Activated gamma-delta T cell treated with anti-CD3 and anti-CD28 coated beads, Interleukin-2, amount 50 U/mL, for 16 hours (primary cell): Measurements from ENCODE around the gene TEX54.
"Not testable (repeated sequence)": the region's sequence is repeated elsewhere in the genome, so short reads cannot be mapped to it uniquely, and the experiment has no call there.

Experiments used
- DNase-seq: peaks from one replicate; pipeline ENCODE4 v3.0.0-alpha.2; 2020; ENCODE audit warnings: low read depth

Gene TEX54

DNA sequence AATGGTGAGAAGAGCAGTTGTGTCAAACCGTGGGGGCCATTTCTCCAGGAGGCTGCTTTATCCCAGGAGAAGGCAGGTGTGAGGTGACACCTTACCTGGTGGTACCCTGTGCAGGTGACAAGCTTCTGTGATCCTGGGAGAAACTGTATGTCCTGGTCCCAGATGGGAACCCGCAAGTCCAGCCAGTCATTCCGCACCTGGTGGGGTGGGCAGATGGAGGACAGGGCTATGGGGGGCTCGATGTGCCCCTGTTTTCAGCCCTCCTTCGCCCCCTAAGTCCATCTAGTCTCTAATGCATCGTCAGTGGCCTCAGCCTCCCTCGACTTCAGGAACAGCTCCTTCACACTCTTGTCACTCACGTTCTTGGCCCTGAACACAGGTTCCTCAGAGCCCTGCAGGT, 2.7 kb upstream of the TEX54 start:
- no peak for DNase-seq

DNA sequence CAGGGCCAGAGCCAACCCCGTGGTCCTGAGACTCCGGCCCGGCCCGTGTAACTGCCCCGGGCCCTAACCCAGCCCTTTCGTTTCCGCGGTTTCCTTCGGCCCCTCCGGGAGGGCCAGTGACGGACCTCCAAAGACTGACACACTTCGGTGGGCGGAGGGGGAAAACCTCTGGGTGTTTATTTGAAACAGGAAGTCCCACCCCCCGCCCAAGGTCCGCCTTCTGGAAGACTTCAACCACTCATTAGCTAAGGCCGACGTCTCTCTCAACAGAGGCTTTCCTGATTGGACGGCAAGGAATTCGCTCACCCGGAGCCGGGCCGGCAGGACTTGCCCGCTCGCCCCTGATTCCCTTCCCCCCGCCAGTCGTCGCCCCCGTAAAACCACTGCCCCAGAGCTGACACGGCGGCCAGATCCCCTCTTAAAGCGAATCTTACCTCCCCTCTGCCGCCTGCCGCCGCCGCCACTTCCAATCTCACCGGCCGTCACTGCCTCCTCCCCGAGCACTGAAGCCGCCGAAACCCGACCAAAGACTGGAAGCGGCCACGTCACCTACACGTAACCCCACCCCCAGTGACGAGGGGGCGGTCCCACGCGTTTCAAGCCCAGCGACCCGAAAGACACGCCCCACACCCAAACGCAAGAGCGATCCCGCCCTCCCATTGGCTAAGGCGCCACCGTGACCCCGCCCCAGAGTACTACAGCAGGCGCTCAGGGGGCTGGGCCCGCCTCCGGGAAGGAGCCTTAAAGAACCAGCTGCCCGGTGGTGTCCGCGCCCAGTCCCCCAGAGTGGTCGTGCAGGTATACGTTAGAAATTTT, 913 bp downstream of the TEX54 start, which contains the start of gene STX5:
Gene STX5 (minus strand): TSS at position 532 of the 816 bp plus-strand sequence. CDS start 808 bp downstream, outside the sequence.
- peak; percentile 100 for DNase-seq

DNA sequence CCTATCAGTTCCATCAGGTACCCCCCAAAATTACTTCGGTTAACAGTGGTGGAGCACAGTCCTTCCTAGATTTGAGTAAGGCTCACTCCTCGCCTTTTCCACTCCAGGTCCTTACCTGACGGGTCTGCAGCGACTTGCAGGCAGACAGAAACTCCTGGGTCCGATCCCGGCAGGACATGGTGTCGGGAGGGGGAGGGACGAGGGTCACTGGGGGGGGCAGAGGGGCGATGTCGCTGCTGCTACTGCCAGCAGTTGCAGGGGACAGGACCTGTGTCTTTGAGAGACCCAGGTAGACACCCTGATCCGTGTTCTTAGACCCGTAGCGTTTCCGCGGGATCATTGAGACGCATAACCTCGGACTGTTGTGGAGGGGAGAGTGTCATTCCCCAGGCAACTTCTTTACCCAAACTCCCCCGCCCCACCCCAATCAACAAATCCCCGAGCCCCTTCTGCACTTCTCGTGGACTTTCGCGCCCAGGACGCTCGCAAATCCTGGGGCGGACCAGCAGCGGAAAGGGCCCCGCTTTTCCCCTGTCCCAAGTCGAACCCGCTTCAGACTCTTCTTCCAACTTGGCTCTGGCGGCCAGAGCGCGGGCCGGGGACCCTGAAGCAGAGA, 1.6 kb downstream of the TEX54 start:
- no peak for DNase-seq

DNA sequence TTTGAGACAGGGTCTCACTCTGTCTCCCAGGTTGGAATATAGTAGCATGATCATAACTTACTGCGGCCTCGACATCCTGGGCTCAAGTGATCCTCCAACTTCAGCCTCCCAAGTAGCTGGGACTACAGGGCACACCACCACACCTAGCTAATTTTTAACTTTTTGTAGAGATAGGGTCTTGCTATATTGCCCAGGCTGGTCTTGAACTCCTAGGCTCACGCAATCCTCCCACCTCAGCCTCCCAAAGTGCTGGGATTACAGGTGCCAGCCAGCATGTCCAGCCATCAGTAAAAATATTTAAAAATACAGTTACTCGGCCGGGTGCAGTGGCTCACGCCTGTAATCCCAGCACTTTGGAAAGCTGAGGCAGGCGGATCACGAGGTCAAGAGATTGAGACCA, 4.5 kb downstream of the TEX54 start:
- DNase-seq, result not testable (repeated sequence)

DNA sequence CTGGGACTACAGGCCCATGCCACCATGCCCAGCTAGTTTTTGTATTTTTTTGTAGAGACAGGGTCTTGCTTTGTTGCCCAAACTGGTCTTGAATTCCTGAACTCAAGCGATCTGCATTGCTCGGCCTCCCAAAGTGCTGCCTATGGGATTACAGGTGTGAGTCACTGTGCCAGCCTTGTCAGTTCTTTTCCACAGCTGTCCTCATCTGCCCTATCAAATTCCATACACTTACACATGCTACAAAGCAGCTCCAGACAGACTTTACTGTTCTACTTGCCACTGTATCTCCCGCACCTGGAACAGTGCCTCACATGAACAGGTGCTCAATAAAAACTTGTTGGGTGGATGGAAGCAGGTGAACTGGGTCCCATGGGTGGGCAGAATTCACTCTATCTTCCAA, 9.0 kb downstream of the TEX54 start:
- no peak for DNase-seq

DNA sequence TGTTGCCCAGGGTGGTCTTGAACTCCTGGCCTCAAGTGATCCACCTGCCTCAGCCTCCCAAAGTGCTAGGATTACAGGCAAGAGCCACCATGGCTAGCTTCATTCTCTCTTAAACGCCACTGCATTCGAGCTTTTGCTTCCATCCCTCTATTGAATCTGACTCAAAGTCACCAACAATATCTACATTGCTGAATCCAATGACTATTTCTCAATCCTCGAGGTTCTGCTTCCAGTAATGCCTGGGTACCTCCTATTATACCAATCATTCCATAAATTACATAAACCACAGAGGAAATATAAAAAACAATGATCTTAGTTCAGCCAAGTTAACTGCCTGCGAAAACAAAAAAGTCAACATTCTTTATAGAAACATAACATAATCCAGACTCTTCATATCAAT, 15.5 kb downstream of the TEX54 start:
- DNase-seq, result no peak

DNA sequence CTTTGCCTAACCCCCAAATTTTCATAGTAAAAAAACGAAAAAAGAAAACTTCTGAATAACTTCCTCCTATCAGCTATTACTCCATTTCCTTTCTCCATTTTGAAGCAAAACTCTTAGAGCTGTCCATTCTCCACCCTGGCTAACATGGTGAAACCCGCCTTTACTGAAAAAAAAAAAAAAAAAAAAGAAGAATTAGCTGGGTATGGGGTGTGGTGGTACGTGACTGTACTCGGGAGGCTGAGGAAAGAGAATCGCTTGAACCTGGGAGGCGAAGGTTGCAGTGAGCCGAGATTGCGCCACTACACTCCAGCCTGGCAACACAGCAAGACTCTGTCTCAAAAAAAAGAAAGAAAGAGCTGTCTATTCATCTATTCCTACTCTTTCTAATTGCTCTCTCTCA, 16.1 kb downstream of the TEX54 start:
- no peak for DNase-seq

DNA sequence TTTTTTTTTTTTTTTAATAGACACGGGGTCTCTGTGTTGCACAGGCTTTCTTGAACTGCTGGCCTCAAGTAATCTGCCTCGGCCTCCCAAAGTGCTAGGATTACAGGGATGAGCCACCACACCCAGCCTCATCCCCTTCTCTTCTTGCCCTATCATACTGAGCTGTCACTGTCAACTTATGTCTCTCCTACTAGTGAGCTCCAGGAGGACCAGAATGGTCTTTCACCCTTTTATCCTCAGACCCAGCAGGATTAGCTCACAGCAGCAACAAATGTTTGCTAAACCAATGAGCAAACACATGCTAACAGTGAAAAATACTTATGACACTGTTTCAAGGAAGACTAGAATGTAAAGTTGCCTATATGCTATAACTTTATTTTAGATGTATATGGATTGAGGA, 21.0 kb downstream of the TEX54 start:
- DNase-seq, result no peak

DNA sequence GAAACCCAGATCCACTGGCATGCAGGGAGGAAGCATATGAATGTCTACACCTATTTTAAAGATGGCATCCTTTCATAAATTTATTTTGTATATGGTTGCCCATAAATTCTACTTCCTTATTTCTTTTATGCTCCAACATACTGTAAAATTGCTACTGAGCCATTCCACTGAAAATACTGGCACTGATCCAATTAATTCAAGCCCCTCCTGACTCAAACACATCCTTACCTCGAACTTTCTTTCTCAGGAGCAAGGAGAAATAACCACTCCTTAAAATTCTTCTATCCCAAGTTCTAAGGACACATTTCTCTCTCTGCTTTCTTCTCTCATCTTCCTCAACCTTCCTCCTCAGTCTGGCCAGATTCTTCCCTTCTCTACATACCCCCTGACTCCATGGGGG, 21.9 kb downstream of the TEX54 start:
- DNase-seq, result no peak

DNA sequence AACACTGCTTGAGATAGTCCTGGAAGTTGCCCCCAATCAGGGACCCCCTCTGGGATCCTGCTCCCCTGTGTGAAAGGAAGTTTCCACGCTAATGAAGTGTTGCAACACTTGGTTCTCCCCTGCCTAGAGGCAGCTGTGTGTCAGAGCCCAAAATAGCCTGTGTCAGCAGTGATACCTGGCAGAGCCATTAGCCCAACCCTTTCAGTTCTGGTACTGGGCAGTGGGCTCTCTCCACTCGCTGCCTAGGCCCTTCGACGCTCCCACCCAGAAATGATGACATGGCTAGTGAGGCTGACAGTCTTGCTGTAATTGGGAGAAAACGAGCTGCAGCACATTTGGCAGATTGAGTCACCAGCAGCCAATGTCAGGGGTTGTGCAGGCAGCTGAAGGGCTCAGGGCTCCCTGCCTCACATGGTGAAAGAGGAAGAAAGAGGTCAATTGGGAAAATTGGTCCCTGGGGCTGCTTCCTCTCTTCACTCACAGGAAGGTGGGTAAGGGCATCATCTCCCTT, 26.0 kb downstream of the TEX54 start:
- DNase-seq, result no peak

DNA sequence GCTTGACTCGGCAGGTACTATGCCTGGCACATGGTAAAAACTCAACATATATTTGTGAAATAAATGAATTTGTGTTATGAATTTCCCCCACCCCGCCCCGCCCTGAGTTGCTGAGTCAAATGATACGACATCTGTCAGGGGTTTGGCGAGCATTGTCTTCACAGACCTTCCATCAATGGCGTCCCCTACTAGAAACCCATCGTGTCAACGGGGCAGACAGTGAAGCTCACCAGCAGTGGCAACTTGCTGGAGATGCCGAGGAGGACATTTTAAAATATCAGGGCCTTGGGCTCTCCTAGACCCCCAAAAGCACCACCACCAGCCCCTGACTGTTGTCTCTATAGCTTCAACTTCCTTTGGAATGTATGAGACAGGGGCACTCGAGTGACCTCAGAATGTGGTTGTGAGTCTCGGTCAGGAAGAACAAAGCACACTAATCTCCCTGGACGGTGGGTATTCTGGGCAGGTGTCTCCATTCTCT, 26.6 kb downstream of the TEX54 start:
- no peak for DNase-seq

DNA sequence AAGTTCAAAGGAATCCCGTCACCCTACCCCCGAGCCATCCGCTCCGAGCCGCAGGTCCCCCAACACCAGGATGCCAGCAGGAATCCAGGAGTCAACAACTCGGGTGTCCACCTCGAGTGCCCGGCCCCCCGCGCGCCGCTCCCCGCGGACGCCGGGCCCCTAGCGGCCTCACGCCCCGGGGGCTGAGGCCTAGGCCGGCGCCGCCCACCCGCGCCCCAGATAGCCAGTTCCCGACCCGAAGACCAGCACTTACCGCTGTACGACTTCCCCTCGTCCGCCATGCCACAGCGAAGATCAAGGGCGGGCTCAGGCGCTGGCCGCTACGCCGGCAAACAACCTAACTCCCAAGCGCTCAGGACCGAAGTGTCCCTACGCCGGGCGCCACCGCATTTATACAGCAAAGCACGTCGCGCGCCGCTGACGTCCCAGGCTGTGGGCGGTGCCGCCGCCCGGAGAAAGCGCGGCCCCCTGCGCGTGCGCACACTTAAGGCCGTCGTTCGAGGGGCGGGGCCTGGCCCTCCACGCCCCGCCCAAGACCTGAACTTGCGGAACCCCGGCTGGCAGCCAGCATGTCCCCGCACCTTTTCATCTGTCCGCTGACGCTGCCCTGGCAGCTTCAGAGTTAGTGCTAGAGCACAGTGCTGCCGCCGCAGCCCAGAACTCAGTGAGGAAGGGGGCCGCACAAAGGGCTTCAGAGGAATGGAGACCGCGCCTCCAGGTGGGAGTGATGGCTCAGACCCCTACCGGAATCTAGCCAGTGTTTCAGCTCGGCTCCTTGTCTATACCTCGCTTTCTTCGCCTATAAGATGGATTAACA, 27.4 kb downstream of the TEX54 start, which contains the start of gene NXF1:
Gene NXF1 (minus strand): TSS at position 365 of the 817 bp plus-strand sequence. CDS start 84 bp downstream, at position 281.
- peak; percentile 93 for DNase-seq

DNA sequence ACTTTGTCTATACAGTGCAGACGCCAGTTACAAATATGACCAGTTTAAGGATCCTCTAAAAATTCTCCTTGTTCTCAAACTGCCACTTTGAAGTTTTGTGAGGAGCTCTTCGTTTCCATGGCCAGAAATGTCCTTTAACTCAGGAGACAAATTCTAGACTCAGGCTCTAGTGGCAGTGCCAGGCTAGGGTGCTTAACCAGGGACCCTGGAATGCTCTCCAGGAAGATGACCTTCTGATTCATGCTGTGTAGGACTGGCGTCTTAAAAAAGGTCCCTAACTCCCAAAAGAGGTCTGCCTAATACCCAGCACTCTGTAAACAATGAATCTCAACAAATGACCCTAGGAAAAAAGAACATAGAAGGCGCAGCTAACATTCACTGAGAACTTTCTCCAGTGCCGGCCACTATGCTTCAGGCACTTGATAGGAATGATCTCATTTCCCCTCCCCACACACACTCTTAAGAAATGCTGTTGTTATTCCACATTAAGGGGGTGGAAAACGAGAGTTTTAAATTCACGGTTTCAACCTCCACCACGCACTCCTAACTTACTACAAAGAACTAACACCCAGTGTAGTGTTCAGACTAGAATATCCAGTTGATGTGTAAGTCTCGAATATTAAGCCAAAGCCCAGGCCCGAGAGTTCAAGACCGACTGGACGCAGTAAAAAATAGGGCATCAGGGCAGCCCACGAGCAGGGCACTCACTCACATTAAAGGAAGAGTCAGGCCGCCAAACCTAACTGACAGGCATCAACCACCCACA, 28.1 kb downstream of the TEX54 start:
- DNase-seq, result no peak

DNA sequence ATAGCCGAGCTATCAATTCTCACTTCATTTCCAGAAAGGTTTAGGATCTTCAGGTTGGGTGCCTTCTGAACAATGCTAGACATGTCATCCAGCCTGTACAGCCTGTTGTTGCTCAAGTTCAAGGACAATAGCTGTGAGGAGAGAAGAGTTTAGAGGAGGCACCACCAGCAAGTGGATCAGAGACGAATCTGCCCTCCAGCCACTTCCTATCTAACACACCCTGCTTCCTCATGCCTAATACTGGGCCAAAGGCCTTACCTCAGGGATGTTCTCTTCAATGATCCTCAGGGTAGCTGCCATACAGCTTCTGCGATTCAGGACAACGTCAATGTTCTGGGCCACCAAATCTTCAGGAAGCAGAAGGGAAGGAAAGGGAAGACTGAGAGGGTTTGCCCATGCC, 31.6 kb downstream of the TEX54 start:
- no peak for DNase-seq

DNA sequence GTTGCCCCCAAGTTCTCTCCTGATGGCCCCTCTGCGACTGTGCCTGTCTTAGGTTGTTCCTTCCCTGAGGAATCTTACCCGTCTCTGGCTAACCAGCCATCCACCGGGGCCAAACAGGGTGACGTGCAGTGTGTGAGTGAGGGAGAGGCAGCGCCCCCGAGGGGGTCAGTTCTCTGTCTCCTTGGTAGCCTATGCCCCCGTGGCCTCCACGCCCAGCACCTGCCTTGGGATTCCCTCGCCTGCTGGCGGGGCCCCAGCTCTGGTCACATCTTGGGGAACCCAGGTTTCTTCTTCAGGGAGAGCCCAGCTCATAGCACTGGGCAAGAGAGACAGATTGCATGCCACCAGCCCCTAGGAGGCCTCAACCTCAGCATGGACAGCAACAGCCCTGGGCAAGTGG, 33.2 kb downstream of the TEX54 start:
- no peak for DNase-seq

DNA sequence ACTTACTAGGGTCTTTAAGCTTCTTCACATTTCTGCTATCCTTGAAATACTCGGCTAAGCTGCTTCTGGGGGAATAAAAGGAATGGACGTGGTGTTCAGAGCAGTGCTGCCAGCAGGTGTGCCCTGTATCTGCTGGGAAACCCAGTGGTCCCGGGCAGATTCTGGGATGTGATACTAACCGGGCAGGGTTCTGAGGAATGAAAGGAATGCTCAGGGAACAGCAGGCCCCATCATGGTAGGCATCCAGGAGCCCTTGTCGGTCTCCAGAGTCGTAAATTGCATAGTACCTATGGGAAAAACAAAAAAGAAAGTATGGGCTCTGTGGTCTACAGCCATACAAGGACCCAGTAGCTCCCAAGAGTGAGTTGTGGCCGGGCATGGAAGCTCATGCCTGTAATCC, 36.4 kb downstream of the TEX54 start:
- DNase-seq, result no peak

DNA sequence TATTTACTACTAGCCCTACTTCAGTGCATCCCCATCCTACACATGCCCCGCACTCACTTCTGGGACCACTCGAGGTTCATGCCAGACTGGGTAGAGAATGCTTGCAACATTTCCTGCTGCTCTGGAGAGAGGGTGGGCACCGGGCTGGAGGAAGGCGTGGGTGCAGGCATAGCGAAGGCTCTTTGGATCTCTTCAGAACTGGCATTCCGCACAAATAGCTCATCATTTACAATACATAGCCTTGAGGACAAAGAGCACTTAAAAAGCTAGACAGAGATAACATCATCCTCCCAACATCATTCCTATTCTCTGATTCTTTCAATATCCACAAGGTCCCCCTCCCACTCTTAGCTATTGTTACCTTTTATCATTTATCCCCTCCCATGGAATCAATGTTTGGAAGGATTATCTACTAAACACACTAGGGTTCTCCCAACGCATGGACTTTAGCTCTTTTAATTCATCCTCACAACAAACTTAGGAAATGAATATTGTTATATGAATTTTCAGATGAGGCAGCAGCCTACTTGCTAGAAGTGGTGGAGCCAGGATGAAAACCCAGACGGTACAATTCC, 38.4 kb downstream of the TEX54 start:
- DNase-seq, result no peak

DNA sequence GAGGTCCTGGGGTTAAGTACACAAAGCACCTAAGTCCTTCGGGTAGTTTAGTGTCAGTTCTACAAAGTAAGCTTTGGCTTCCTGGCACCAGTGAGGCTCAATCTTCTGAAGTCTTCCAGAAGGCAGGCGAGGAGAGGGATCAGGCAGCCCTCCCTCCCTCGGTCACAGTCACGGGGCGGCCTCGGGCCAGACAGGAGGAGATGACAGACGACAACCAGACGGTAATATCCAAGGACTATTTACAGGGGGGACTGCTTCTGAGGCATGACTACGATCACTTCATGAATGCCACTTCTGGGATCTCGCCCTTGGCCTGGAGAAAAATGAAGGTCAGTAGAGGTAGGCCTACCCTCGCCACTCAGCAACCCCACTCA, 40.5 kb downstream of the TEX54 start:
- no peak for DNase-seq

DNA sequence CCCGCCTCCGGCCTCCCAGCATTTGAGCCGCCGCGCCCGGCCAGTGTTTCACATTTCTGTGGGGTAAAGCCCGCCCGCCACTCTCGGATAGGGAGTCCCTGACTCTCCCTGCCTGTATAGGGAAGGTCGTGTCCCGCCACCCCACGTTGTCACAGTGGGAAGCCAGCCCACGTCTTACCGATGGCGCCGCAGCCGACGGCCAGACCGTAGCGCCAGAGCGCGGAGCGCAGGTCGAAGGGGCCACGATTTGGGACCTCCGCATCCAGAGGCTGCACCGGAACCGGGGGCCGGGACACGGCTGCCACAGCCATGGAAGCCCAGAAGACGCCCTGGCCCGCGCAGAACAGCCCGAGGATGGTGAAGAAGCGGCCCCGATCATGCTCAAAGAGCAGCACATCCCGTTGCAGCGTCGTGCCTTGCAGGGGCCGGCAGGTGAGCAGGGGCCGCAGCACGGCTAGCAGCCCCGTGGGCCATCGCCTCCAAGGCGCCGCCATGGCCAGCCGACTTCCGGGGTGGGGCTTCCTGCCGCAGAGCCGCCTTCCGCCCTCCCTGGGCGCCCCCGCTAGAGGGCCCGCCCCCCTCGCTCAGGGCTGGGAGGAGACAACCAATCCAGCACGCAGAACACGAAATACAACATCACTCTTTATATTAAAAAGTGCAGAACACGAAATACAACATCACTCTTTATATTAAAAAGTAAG, 41.0 kb downstream of the TEX54 start, which contains the start of gene TMEM223:
Gene TMEM223 (minus strand): TSS at position 506 of the 701 bp plus-strand sequence. CDS start 12 bp downstream, at position 494.
- peak; percentile 86 for DNase-seq

DNA sequence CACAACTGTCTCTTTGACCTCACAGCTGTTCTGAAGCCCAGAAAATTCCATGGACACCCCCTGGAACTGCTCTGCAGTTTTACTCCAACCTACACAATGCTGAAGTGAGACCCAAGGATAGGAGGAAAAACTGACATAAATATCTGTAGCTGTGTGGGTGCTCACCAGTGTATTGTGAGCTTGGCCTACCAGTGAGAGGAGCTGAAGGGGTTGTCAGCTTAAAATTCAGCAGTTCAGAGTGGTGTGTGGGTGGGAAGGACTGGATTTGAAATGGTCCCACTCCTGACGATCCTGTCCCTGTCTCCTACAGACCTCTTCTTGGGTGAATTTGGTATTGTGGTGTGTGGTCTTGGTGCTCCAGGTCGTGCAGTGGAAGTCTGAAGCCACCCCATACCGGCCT, 43.1 kb downstream of the TEX54 start:
- no peak for DNase-seq
